Measurements from ENCODE around the gene RSPH1.

GRCh38 chr21:42425591-42425990, 70.4 kb downstream of the RSPH1 start:
- TF ChIP-seq CTCF (IDR thresholded peaks at IDR 0.05) (no peak), POLR2A (IDR thresholded peaks at IDR 0.05) (no peak), POLR2AphosphoS5 (IDR thresholded peaks at IDR 0.05) (no peak), EP300 (IDR thresholded peaks at IDR 0.05; ENCODE audit: low read depth) (no peak)

Measured in transverse colon (tissue), 4 donors.